ENCODE measurements around the gene IRAK3. TPM values are rescaled to one million over a fixed set of nuclear protein-coding genes. Genes with fewer than 3 reads are reported as not detected.

IRAK3 gene
- 25.0 and 25.6 TPM in 2 replicates for total RNA-seq

GRCh38 chr12:66188584-66189485, at the start of gene IRAK3:
IRAK3 (plus strand) TSS chr12:66189214; CDS start chr12:66189300, 86 bp downstream.

GRCh38 chr12:66169221-66170170, 19.5 kb upstream of the IRAK3 start, which contains the start of gene TMBIM4:
TMBIM4 (minus strand) TSS chr12:66169996; CDS start chr12:66169951, 45 bp downstream.

GRCh38 chr12:66301944-66302826, 113.2 kb downstream of the IRAK3 start, which contains the start of gene HELB:
HELB (plus strand) TSS chr12:66302493; CDS start chr12:66302604, 111 bp downstream.

Other genes with a start within 250 kb of the IRAK3 start
- gene LLPH, start 58.5 kb upstream of the IRAK3 start, total RNA-seq, result 3.3 and 4.3 TPM in 2 replicates
- gene TMBIM4, start 19.2 kb upstream of the IRAK3 start, total RNA-seq, result 56.3 and 75.0 TPM in 2 replicates
- gene HELB, start 113.3 kb downstream of the IRAK3 start, total RNA-seq, result 3.3 and 4.0 TPM in 2 replicates